GM21381 (cell line): Measurements from ENCODE around the gene VWF.

Experiments
- ATAC-seq: cut with Tn5 transposase; IDR thresholded peaks from one replicate; pipeline ENCODE4 v1.9.1; 2021; ENCODE audit warnings: mild to moderate bottlenecking, moderate library complexity; ENCODE audit not compliant: unreplicated experiment

VWF gene

GRCh38 chr12:6080149-6081045 lies 44.1 kb downstream of the VWF start:
- ATAC-seq = no peak

GRCh38 chr12:6078398-6079096 lies 45.9 kb downstream of the VWF start:
- no peak for ATAC-seq

- no peak for ATAC-seq
Measured at GRCh38 chr12:6077692-6078083, 46.8 kb downstream of the VWF start.

- ATAC-seq = no peak
Measured at GRCh38 chr12:6076776-6077691, 47.4 kb downstream of the VWF start.

GRCh38 chr12:6076346-6076745 lies 48.1 kb downstream of the VWF start:
- no peak for ATAC-seq

GRCh38 chr12:6074979-6075585 lies 49.4 kb downstream of the VWF start:
- no peak for ATAC-seq

GRCh38 chr12:6074427-6074826 lies 50.0 kb downstream of the VWF start:
- no peak for ATAC-seq

- ATAC-seq = no peak
Measured at GRCh38 chr12:6073426-6073825, 51.0 kb downstream of the VWF start.

GRCh38 chr12:6072302-6072752 lies 52.1 kb downstream of the VWF start:
- no peak for ATAC-seq

- ATAC-seq = no peak
Measured at GRCh38 chr12:6071589-6071988, 52.9 kb downstream of the VWF start.

- no peak for ATAC-seq
Measured at GRCh38 chr12:6070472-6071257, 53.8 kb downstream of the VWF start.

GRCh38 chr12:6069437-6070093 lies 54.9 kb downstream of the VWF start:
- ATAC-seq = no peak

GRCh38 chr12:6068227-6068626 lies 56.2 kb downstream of the VWF start:
- ATAC-seq = no peak

- ATAC-seq = no peak
Measured at GRCh38 chr12:6067152-6067916, 57.1 kb downstream of the VWF start.

GRCh38 chr12:6066651-6067050 lies 57.8 kb downstream of the VWF start:
- no peak for ATAC-seq

GRCh38 chr12:6065863-6066199 lies 58.6 kb downstream of the VWF start:
- ATAC-seq = no peak

GRCh38 chr12:6065131-6065862 lies 59.2 kb downstream of the VWF start:
- no peak for ATAC-seq
